GM23338 (cell line): ENCODE results near the gene TPO.

Experiments used
- CTCF ChIP-seq, 2 experiments: fragments of 200-600 bp in 1 of 2; sonication (generic) in 1 of 2; conservative IDR thresholded peaks; 2 replicates each; pipeline versions ENCODE4 v1.5.1 to v1.6.1; 2016 to 2017; ENCODE audit warnings: antibody characterized with exemption in 2 of 2, low read depth in 2 of 2, mild to moderate bottlenecking in 2 of 2, moderate library complexity in 1 of 2
- EZH2 ChIP-seq: fragments of 200-600 bp; sonication (generic); IDR thresholded peaks from one replicate; pipeline ENCODE4 v1.8.0; 2017; ENCODE audit warnings: antibody characterized with exemption, mild to moderate bottlenecking, low read depth; ENCODE audit not compliant: unreplicated experiment
- JUNB ChIP-seq: IDR thresholded peaks from one replicate; pipeline ENCODE4 v1.6.1; 2016; ENCODE audit warnings: antibody characterized with exemption; ENCODE audit not compliant: unreplicated experiment
- NANOG ChIP-seq: IDR thresholded peaks from 2 replicates; pipeline ENCODE4 v1.6.1; 2016; ENCODE audit warnings: antibody characterized with exemption, borderline replicate concordance
- POLR2AphosphoS5 ChIP-seq: IDR thresholded peaks from 2 replicates; pipeline ENCODE4 v1.6.1; 2016; ENCODE audit warnings: antibody characterized with exemption, low read depth
- REST ChIP-seq: IDR thresholded peaks from one replicate; pipeline ENCODE4 v1.6.1; 2018; ENCODE audit warnings: antibody characterized with exemption; ENCODE audit not compliant: unreplicated experiment

GRCh38 chr2:1413156-1413710 lies at the start of gene TPO:
- no peak for TF ChIP-seq REST
- TF ChIP-seq CTCF (conservative IDR thresholded peaks at IDR 0.05; ENCODE audit: low read depth in 2 of 2): no peak
- TF ChIP-seq NANOG: no peak
- no peak for TF ChIP-seq EZH2
- TF ChIP-seq POLR2AphosphoS5: no peak
- TF ChIP-seq JUNB: no peak
